IMR-90 (cell line): ENCODE results near the gene TMPRSS9. TPM values are rescaled to one million over a fixed set of nuclear protein-coding genes. Genes with fewer than 3 reads are reported as not detected.
"Not testable (repeated sequence)": the region's sequence is repeated elsewhere in the genome, so short reads cannot be mapped to it uniquely, and the experiment has no call there.

Experiments
- ATAC-seq: fragments of 200-7000 bp; cut with Tn5 transposase; 2 replicates; pipeline ENCODE4 v1.9.1; 2020; ENCODE audit warnings: low read depth, mild to moderate bottlenecking, moderate library complexity
- BruUV-seq: library from RNA; stranded (reverse); fragments of 400-500 nt; replicated peaks from 2 replicates; lab custom pipeline; 2021; lab: Mats Ljungman, UMichigan
- CTCF ChIA-PET: fragments of 300-600 bp; formaldehyde crosslinking; extraction: SDS; loops from one replicate; lab custom pipeline; 2021; ENCODE audit warnings: antibody characterized with exemption; lab: Yijun Ruan, JAX
- POLR2A ChIA-PET: fragments of 300-600 bp; sonication (Branson Sonifier 250); formaldehyde crosslinking; loops from one replicate; lab custom pipeline; 2022; ENCODE audit warnings: antibody characterized with exemption; ENCODE audit not compliant: unreplicated experiment; lab: Charles Lee
- DNase-seq: peaks from one replicate; pipeline ENCODE4 v3.0.0; 2013
- H2AFZ ChIP-seq: replicated peaks from 2 replicates; pipeline ENCODE3; 2013; ENCODE audit warnings: low read length, mild to moderate bottlenecking; ENCODE audit not compliant: poor library complexity
- H2AK5ac ChIP-seq: 2 replicates; pipeline ENCODE4 v1.6.1; 2013; ENCODE audit warnings: low read depth, low read length, inconsistent platforms
- H2AK9ac ChIP-seq: replicated peaks from 2 replicates; pipeline ENCODE3; 2013; ENCODE audit warnings: mild to moderate bottlenecking, low read depth, low read length, moderate library complexity; ENCODE audit not compliant: poor library complexity
- H2BK120ac ChIP-seq: 2 replicates; pipeline ENCODE4 v1.6.1; 2013; ENCODE audit warnings: low read depth, low read length, inconsistent platforms
- H2BK15ac ChIP-seq: 3 replicates; pipeline ENCODE4 v1.6.1; 2013; ENCODE audit warnings: low read depth, low read length, inconsistent platforms
- H2BK20ac ChIP-seq: 2 replicates; pipeline ENCODE4 v1.6.1; 2013; ENCODE audit warnings: low read depth, mild to moderate bottlenecking, inconsistent platforms, low read length, moderate library complexity
- H2BK5ac ChIP-seq: 2 replicates; pipeline ENCODE4 v1.6.1; 2013; ENCODE audit warnings: mild to moderate bottlenecking, low read depth, low read length, inconsistent platforms; ENCODE audit not compliant: poor library complexity, severe bottlenecking
- H3K14ac ChIP-seq: replicated peaks from 2 replicates; pipeline ENCODE4 v1.6.1; 2013; ENCODE audit warnings: low read depth, low read length, inconsistent platforms
- H3K18ac ChIP-seq: 2 replicates; pipeline ENCODE4 v1.6.1; 2013; ENCODE audit warnings: low read depth, low read length, control low read depth
- H3K23ac ChIP-seq: 2 replicates; pipeline ENCODE4 v1.6.1; 2013; ENCODE audit warnings: low read depth, low read length, inconsistent platforms
- H3K27ac ChIP-seq: 2 replicates; pipeline ENCODE4 v1.5.1; 2013; ENCODE audit warnings: mild to moderate bottlenecking, control low read depth, low read length; ENCODE audit not compliant: insufficient read depth
- H3K27me3 ChIP-seq: 2 replicates; pipeline ENCODE4 v1.6.1; 2013; ENCODE audit warnings: low read length; ENCODE audit not compliant: control insufficient read depth, insufficient read depth
- H3K36me3 ChIP-seq: 2 replicates; pipeline ENCODE4 v1.6.1; 2013; ENCODE audit warnings: low read length, mixed read lengths; ENCODE audit not compliant: control insufficient read depth, insufficient read depth
- H3K4ac ChIP-seq: 2 replicates; pipeline ENCODE4 v1.6.1; 2013; ENCODE audit warnings: low read depth, low read length, inconsistent platforms
- H3K4me1 ChIP-seq: 2 replicates; pipeline ENCODE4 v1.6.1; 2013; ENCODE audit warnings: low read length, mixed read lengths; ENCODE audit not compliant: control insufficient read depth, insufficient read depth
- H3K4me2 ChIP-seq: 2 replicates; pipeline ENCODE4 v1.6.1; 2013; ENCODE audit warnings: low read depth, mild to moderate bottlenecking, control low read depth, low read length, moderate library complexity
- H3K4me3 ChIP-seq: 2 replicates; pipeline ENCODE4 v1.5.1; 2013; ENCODE audit warnings: low read depth, mild to moderate bottlenecking, control low read depth, low read length, moderate library complexity; ENCODE audit not compliant: insufficient read depth
- H3K56ac ChIP-seq: 2 replicates; pipeline ENCODE4 v1.6.1; 2013; ENCODE audit warnings: low read length, inconsistent platforms; ENCODE audit not compliant: insufficient read depth; ENCODE audit errors: extremely low read depth
- H3K79me1 ChIP-seq, 2 experiments: 2 replicates each; pipeline ENCODE4 v1.6.1; 2013; ENCODE audit warnings: low read length in 2 of 2, inconsistent platforms in 1 of 2, low read depth in 1 of 2
- H3K9ac ChIP-seq: 2 replicates; pipeline ENCODE4 v1.6.1; 2013; ENCODE audit warnings: low read depth, low read length, control low read depth
- H3K9me1 ChIP-seq: 2 replicates; pipeline ENCODE4 v1.6.1; 2013; ENCODE audit warnings: low read length, inconsistent platforms; ENCODE audit not compliant: insufficient read depth
- H3K9me3 ChIP-seq: 2 replicates; pipeline ENCODE4 v1.6.1; 2013; ENCODE audit warnings: low read length; ENCODE audit not compliant: control insufficient read depth, insufficient read depth
- H4K20me1 ChIP-seq: 2 replicates; pipeline ENCODE4 v1.6.1; 2013; ENCODE audit warnings: low read length, inconsistent platforms; ENCODE audit not compliant: insufficient read depth
- H4K5ac ChIP-seq: 2 replicates; pipeline ENCODE4 v1.6.1; 2013; ENCODE audit warnings: mild to moderate bottlenecking, low read depth, low read length, control low read depth
- H4K8ac ChIP-seq, 2 experiments: 2 replicates each; pipeline ENCODE4 v1.6.1; 2013; ENCODE audit warnings: low read depth in 2 of 2, low read length in 2 of 2, control low read depth in 1 of 2, inconsistent platforms in 1 of 2
- H4K91ac ChIP-seq: 2 replicates; pipeline ENCODE4 v1.6.1; 2013; ENCODE audit warnings: low read depth, low read length, inconsistent platforms; ENCODE audit not compliant: insufficient read depth
- WGBS, 2 experiments: methylation state at CpG; one replicate each; pipeline versions ENCODE4 v1.1.5 to v1.1.7; 2013; ENCODE audit warnings: missing lambda C conversion rate in 2 of 2; ENCODE audit not compliant: insufficient read length in 1 of 2; ENCODE audit errors: extremely low coverage in 2 of 2; 5-methylcytosine and 5-hydroxymethylcytosine counted together
- dilution Hi-C: fragments of 300-500 bp; cut with HindIII; formaldehyde crosslinking; loops from one replicate; pipeline ENCODE4 v1.14.3; 2018; ENCODE audit warnings: low sequenced_read_pairs; ENCODE audit not compliant: unreplicated experiment
- in situ Hi-C: fragments of 300-500 bp; cut with MboI; formaldehyde crosslinking; loops from 3 replicates; pipeline ENCODE4 v1.14.3; 2019; ENCODE audit warnings: low sequenced_read_pairs, inconsistent platforms, mixed read lengths
- intact Hi-C: fragments of 100-400 bp; cut with micrococcal nuclease; formaldehyde crosslinking; loops from 2 replicates; pipeline ENCODE4 v1.10.0; 2022
- polyA plus RNA-seq, 3 experiments: library from polyadenylated mRNA; depleted of rRNA; stranded (reverse); fragments of >200 nt; gene quantifications; 2 replicates each; pipeline ENCODE4 v1.2.3, GENCODE V29; 2012; ENCODE audit warnings: low replicate concordance in 1 of 3
- total RNA-seq: library from RNA; depleted of rRNA; stranded (reverse); fragments of >200 nt; gene quantifications from 2 replicates; pipeline ENCODE4 v1.2.3, GENCODE V29; 2012

The TMPRSS9 gene
- total and polyA plus RNA-seq, 2 of the 4 experiments (the other 2 are of a cell fraction): not detected

DNA sequence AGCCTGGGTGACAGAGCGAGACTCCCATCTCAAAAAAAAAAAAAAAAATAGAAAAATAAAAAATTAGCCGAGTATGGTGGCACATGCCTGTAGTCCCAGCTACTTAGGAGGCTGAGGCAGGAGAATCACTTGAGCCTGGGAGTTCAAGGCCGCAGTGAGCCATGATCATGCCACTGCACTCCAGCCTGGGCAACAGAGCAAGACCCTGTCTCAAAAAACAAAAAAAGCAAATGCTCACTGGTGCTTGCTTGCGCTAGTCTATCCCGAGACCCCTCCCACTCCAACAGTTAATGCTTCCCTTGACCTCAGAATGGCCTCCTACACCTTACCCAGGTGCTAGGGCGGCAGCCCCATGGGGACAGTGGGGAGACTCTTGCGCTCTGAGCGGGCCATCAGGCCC lies 57.4 kb downstream of the TMPRSS9 start:
- H2BK20ac ChIP-seq, H3K56ac ChIP-seq, H3K9me1 ChIP-seq, DNase-seq, H3K9me3 ChIP-seq, H2AFZ ChIP-seq, intact Hi-C loops, H2AK5ac ChIP-seq, H2BK120ac ChIP-seq, H2BK5ac ChIP-seq, dilution Hi-C loops, H3K4me1 ChIP-seq, ATAC-seq, POLR2A ChIA-PET, H2AK9ac ChIP-seq, H3K4ac ChIP-seq, in situ Hi-C loops, H3K9ac ChIP-seq, BruUV-seq, H4K20me1 ChIP-seq, H3K27me3 ChIP-seq, H3K27ac ChIP-seq, H3K23ac ChIP-seq, H4K91ac ChIP-seq, H3K4me2 ChIP-seq, H4K5ac ChIP-seq, H3K18ac ChIP-seq, H3K4me3 ChIP-seq, H3K14ac ChIP-seq, CTCF ChIA-PET, H4K8ac ChIP-seq, H2BK15ac ChIP-seq: not testable (repeated sequence)
- Histone ChIP-seq H3K79me1 (peaks cover 7 to 18% of the 10 kb centered on the region in 2 experiments), H3K36me3 (peaks cover 12% of the 10 kb centered on the region; the same call in 1 of the 2 replicates)
- WGBS, 2 experiments: no CpG with 5 or more reads among the region's 8 CpGs
